Stimulated activated memory B cell treated with anti-CD40 and anti-IgM and Interleukin-4, amounts not matched to agents 10 μg/mL and 1 μg/mL and 100 μg/mL, for 72 hours (primary cell): ENCODE data around the gene NUBP2.
A peak's percentile ranks its signal among the peaks of the same experiment; 100 is the strongest.

Experiments
- ATAC-seq: fragments of 150-1000 bp; cut with Tn5 transposase; 2 replicates; pipeline ENCODE4 v1.10.0; 2021
- H3K27ac Mint-ChIP-seq: one replicate; pipeline ENCODE4 v1.8.0; 2022; ENCODE audit warnings: mild to moderate bottlenecking, mixed read lengths
- H3K27me3 Mint-ChIP-seq: one replicate; pipeline ENCODE4 v1.8.0; 2022; ENCODE audit warnings: mixed read lengths
- H3K36me3 Mint-ChIP-seq: one replicate; pipeline ENCODE4 v1.8.0; 2022; ENCODE audit warnings: mixed read lengths
- H3K4me1 Mint-ChIP-seq: one replicate; pipeline ENCODE4 v1.8.0; 2022; ENCODE audit warnings: mixed read lengths
- H3K4me3 Mint-ChIP-seq: one replicate; pipeline ENCODE4 v1.8.0; 2022; ENCODE audit warnings: mild to moderate bottlenecking, moderate library complexity, mixed read lengths
- H3K9me3 Mint-ChIP-seq: one replicate; pipeline ENCODE4 v1.8.0; 2022; ENCODE audit warnings: mixed read lengths

NUBP2 gene

DNA sequence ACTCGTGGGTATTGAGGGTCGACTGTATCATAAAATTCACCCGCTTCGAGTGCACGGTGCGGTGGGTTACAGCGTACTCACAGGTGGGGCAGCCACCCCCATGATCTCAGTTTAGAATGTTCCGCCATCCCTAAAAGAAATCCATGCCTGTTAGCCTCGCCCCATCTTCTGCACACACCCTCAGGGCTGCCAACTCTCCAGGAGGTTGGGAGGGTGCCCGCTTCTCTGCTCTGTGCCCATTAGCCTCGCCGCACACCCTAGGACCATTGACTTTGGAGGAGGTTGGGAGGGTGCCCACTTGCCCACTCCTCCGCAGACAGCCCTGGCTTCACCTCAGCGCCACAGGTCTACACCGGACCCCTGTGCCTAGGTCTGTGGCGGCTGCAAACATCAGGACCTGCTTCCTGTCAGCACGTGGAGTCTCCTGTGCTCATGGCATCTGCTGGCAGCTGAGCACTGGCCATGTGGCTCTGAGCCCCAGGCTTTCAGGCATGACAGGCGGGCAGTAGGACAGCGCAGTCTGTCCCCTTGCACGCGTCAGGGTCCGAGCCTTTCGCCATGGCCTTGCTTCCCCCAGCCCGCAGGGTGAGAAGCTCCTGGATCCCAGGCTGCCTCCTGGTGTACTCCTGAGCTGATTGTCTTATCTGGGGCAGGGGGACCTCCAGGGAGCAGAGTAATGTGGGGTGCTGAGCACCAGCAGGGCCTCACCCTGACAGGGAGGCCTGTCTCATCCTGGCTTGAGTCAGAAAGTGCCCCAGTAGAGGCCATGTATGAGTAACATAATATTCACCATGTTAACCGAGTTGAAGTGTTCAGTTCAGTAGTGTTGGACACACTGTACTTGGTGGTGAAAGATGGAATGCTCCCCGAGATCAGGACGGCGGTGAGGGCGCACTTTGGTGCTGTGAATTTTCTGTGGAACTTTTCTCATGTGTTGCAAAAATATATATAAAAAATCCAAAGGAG lies 33.3 kb upstream of the NUBP2 start:
- Mint-ChIP-seq H3K36me3 (peaks cover 47% of the 10 kb centered on the region), H3K27ac (no peak overlapping the region), H3K4me1 (no peaks in the 10 kb centered on the region), H3K4me3 (no peak overlapping the region), H3K27me3 (no peaks in the 10 kb centered on the region), H3K9me3 (no peaks in the 10 kb centered on the region)
- ATAC-seq = no peak

DNA sequence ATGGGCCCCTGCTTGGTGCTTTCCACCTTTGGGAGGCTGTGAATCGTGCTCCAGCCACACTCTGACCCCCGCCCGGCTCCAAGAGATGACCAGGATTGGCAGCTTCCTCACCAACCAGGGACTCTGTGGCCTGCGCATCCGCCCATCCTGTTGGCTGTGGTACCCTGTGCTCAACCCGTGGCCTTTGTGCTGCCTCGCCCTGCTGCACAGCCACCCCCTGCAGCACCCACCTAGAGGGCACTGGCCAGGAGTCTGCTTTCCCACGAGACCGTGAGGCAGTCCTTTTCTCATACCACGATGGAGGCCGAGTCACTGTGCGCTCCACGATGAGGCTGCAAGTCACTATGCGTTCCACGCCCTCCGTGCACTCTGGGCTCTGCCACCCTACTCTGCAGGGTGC lies 30.8 kb upstream of the NUBP2 start:
- Mint-ChIP-seq H3K36me3 (peaks cover 48% of the 10 kb centered on the region), H3K4me1 (no peaks in the 10 kb centered on the region), H3K9me3 (no peaks in the 10 kb centered on the region), H3K27me3 (no peaks in the 10 kb centered on the region), H3K27ac (no peak overlapping the region), H3K4me3 (no peak overlapping the region)
- ATAC-seq = no peak

DNA sequence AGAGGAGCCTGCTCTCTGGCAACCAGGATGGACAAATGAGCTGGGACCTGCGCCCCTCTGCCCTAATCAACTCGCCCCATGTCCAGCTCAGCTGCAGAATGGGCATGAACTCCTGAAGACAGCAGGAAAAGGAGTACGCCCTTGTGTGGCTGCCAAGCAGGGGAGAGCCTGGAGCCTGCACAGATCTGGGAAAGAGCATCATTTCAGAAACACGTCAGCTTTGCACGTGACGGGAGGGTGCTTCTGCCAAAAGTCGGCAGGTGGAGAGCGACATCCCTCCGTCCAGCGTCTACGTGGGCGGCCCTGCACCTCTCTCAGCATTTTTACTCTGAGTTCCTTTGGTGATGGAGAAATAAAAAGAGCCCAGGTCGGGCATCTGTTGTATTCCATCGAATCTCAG lies 29.9 kb upstream of the NUBP2 start:
- Mint-ChIP-seq H3K4me3 (no peak overlapping the region), H3K27me3 (no peaks in the 10 kb centered on the region), H3K36me3 (peaks cover 44% of the 10 kb centered on the region), H3K9me3 (no peaks in the 10 kb centered on the region), H3K27ac (no peak overlapping the region), H3K4me1 (no peaks in the 10 kb centered on the region)
- ATAC-seq = no peak

DNA sequence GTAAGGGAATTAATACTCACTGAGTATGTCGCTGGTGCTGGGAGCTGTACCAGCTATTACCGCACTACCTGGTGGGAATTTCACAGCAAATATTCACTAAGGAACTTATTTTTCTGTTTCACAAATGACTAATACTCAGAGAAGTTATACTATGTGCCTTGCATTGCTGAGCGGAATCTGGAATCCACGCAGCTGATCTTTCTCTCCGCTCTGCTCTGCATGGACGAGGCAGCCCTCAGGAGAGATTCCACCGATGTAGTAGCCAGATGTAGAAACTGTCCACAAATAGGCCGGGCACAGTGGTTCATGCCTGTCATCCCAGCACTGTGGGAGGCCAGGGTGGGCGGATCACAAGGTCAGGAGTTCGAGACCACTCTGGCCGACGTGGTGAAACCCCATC lies 28.6 kb upstream of the NUBP2 start:
- H3K36me3 Mint-ChIP-seq = peaks cover 38% of the 10 kb centered on the region
- no peaks in the 10 kb centered on the region for H3K9me3 Mint-ChIP-seq
- no peaks in the 10 kb centered on the region for H3K27me3 Mint-ChIP-seq
- H3K27ac Mint-ChIP-seq = no peak overlapping the region
- no peaks in the 10 kb centered on the region for H3K4me1 Mint-ChIP-seq
- no peak for ATAC-seq
- no peak overlapping the region for H3K4me3 Mint-ChIP-seq

DNA sequence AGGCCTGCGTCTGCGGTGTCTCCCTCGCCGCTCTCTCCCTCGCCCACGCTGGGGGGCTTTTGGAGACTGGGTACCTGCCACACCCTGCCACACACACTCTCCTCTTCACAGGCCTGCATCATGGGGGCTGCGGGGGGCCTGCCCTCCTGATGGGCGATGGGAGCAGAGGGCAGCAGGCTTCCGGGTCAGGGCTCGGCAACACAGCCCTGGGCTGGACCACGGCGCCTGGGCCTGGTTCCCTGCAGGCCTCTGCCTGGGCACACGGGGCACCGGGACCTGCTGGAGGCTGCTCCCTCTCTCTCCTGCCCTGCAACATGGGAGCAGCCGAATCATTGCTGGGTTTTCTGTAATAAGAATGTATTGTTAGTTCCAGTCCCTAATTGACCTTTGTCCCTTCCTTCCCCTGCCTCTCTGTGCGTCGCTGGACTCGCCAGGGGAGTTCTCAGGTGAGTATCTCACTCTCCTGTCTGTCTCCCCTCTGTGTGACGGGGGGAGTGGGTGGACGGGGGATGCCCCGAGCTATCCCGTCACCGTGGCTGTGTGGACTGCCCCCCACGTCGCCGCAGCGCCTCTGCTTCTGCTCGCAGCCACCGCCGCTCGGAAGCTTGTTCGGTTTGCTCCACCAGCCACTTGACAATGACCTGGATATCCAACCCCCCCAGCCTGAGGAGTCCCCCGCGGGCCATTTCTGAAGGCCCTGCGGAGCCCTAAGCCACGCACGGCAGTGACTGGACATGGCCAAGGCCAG lies 24.9 kb upstream of the NUBP2 start:
- no peaks in the 10 kb centered on the region for H3K4me1 Mint-ChIP-seq
- no peak for ATAC-seq
- no peaks in the 10 kb centered on the region for H3K27me3 Mint-ChIP-seq
- H3K9me3 Mint-ChIP-seq = no peaks in the 10 kb centered on the region
- H3K27ac Mint-ChIP-seq = no peak overlapping the region
- H3K4me3 Mint-ChIP-seq = no peak overlapping the region
- peaks cover 42% of the 10 kb centered on the region for H3K36me3 Mint-ChIP-seq

DNA sequence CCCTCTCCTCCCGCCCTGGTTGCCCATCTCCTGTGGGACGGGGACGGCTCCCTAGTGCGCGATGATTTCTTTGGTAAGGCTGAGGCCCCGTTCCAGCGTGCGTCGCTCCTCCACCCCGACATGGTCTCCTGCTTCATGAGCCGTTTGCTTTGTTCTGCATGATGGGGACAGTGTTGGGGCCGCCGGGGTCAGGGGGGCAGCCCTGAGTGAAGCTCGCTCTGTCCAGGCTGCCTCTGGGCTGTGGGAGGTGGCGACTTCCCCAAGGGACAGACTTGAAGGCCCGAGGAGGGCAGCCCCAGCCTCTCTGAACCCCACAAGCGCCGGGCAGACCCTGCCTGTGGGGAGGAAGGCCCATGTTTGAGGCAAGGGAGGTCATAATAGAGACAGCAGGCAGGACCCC lies 23.8 kb upstream of the NUBP2 start:
- Mint-ChIP-seq H3K27ac (no peak overlapping the region), H3K4me3 (no peak overlapping the region), H3K27me3 (no peaks in the 10 kb centered on the region), H3K9me3 (no peaks in the 10 kb centered on the region), H3K4me1 (no peaks in the 10 kb centered on the region), H3K36me3 (peaks cover 42% of the 10 kb centered on the region)
- ATAC-seq = no peak

DNA sequence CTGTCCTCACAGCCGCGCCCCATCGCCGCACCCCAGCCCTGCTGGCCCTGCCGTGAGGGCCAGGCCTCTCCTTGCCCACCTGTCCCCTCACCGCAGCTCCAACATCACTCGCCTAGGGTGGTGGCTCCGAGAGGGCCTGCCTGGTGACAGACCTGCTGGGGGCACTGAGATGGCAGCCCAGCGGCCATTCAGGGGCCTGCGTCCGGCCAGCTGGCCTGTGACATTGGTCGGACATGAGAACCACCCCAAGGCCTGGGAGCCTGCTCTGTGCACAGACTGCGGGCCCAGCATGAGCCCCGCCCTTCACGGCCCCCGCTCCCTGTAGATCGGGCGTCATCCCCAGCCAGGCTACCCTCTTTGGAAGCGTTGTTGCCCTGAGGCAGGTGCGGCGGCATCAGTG lies 23.2 kb upstream of the NUBP2 start:
- Mint-ChIP-seq H3K4me1 (no peaks in the 10 kb centered on the region), H3K27ac (no peak overlapping the region), H3K9me3 (no peaks in the 10 kb centered on the region), H3K36me3 (peaks cover 38% of the 10 kb centered on the region), H3K4me3 (no peak overlapping the region), H3K27me3 (no peaks in the 10 kb centered on the region)
- no peak for ATAC-seq

DNA sequence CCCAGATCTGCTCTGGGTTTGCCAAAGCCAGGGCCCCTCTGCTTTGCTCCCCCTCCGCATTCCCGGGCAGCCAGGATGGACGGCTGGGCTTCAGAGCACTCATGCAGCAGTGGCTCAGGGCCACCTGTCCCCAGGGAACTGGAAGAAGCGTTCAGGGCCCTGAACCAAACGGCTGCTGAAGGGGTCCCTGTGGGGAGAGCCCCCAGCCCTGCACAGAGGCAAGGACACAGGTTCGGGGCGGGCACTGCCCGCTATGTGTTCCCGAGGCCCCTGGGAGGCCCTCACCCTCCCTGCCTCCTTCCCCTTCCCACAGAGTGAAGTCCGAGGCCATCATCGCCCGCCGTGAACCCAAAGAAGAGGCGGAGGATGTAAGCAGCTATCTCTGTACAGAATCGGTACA lies 21.8 kb upstream of the NUBP2 start:
- Mint-ChIP-seq H3K27me3 (no peaks in the 10 kb centered on the region), H3K9me3 (no peaks in the 10 kb centered on the region), H3K36me3 (peaks cover 33% of the 10 kb centered on the region), H3K27ac (no peak overlapping the region), H3K4me3 (no peak overlapping the region), H3K4me1 (no peaks in the 10 kb centered on the region)
- ATAC-seq = no peak

DNA sequence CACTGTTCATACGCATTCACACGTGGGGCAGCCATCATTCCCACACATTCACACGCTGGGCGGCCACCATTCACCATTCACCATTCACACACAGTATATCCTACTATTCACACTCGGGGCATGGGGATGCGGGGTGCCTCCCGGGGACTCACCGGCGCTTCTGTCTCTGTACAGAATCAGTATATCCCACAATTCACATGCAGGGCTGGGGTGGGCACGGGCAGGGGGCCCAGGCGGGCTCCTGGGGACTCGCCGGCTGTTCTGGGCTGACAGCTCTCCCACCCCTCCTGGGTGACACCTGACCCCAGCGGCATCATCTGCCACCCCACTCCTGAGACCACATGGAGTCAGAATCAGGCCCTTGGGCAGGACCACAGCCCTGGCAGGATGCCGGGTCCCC lies 21.0 kb upstream of the NUBP2 start:
- H3K4me3 Mint-ChIP-seq = no peak overlapping the region
- H3K9me3 Mint-ChIP-seq = no peaks in the 10 kb centered on the region
- no peak overlapping the region for H3K27ac Mint-ChIP-seq
- H3K36me3 Mint-ChIP-seq = peaks cover 38% of the 10 kb centered on the region
- no peaks in the 10 kb centered on the region for H3K27me3 Mint-ChIP-seq
- no peak for ATAC-seq
- H3K4me1 Mint-ChIP-seq = no peaks in the 10 kb centered on the region

DNA sequence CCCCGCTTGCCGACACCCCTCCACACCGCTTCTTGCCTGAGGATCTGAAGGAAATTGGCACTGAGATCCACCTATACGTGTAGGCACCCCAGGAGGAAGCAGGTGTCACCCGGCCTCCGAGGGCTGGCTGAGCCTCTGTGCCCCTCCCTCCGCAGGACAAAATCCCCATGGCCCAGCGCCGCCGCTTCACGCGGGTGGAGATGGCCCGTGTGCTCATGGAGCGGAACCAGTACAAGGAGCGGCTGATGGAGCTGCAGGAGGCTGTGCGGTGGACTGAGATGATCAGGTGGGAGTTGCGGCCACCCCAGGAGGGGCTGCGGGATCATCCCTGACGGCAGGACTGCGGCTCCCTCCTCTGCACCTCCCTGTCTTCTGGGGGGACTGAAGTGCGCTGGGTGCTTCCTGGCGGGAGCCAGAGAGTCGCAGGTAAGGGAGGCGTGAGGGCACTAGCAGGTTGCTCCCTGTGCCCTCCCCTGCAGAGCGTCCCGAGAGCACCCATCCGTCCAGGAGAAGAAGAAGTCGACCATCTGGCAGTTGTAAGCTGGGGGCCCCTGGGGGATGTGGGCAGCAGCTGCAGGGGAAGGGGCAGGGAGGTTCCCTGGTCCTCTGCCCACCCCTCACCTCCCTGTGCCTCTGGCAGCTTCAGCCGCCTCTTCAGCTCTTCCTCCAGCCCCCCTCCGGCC lies 20.4 kb upstream of the NUBP2 start:
- Mint-ChIP-seq H3K27ac (no peak overlapping the region), H3K27me3 (no peaks in the 10 kb centered on the region), H3K4me1 (no peaks in the 10 kb centered on the region), H3K36me3 (peaks cover 44% of the 10 kb centered on the region), H3K9me3 (no peaks in the 10 kb centered on the region), H3K4me3 (no peak overlapping the region)
- no peak for ATAC-seq

DNA sequence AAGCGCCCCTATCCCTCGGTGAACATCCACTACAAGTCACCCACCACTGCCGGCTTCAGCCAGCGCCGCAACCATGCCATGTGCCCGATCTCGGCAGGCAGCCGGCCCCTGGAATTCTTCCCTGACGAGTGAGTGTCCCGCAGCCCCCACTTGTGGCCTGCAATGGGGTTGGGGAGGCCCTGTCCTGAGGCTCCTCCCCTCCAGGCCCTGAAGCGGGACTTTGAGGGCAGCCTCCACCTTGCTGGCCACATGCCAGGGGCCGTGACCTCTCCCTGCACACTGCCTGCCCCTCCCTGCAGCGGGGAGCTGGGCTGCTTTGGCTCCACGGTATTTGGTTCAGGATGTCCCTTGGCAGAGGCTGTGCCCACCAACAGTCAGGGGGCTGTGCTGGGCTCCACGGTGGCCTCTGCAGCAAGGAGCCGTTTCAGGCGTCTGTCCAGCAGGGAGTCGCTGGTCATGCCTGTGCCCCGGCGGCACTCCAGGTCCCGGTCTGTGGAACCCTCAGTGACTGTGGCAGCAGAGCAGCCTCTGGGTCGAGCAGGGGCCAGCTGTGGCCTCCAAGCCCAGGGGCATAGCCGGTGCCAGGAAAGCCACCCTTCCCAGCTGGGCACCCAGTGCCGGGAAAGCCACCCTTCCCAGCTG lies 19.8 kb upstream of the NUBP2 start:
- H3K9me3 Mint-ChIP-seq = no peaks in the 10 kb centered on the region
- ATAC-seq = no peak

DNA sequence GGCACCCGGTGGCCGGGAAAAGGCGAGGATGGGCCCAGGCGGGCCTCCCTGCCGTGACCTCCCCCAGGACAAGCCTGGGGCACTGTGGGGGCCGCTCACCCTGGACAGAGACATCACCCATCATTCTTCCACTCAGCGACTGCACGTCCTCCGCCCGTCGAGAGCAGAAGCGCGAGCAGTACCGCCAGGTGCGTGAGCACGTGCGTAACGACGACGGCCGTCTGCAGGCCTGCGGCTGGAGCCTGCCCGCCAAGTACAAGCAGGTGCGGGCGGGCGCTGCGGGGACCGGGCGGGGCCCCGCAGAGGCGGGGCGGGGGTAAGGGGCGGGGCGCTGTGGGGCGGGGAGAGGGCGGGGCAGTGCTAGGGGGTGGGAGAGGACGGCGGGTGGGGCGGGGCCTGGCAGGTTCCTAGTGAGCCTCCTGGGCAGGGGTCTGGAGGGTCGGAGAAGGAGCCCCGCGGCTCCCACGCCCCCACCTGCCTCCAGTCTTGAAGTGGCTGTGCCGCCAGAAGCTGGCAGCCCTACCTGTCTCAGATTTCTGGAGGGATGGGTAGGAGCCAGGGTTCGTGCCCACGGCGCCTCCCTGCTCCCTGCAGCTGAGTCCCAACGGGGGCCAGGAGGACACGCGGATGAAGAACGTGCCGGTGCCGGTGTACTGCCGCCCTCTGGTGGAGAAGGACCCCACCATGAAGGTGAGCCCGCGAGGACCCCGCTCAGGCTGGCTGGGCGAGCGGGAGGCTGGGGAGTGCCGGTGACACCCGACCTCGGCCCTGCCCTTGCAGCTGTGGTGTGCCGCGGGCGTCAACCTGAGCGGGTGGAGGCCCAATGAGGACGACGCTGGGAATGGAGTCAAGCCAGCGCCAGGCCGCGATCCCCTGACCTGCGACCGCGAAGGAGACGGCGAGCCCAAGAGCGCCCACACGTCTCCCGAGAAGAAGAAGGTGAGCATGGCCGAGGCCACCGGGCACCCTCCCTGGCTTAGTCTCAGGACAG lies 18.9 kb upstream of the NUBP2 start:
- ATAC-seq = peak; percentile 25
- no peak overlapping the region for H3K4me3 Mint-ChIP-seq
- peaks cover 6% of the 10 kb centered on the region for H3K4me1 Mint-ChIP-seq
- peaks cover 49% of the 10 kb centered on the region for H3K36me3 Mint-ChIP-seq
- H3K27ac Mint-ChIP-seq = no peak overlapping the region
- no peaks in the 10 kb centered on the region for H3K27me3 Mint-ChIP-seq
- H3K9me3 Mint-ChIP-seq = no peaks in the 10 kb centered on the region

More for the DNA sequence above, 19.8 kb upstream of the NUBP2 start:
- Mint-ChIP-seq H3K4me1 (peaks cover 3% of the 10 kb centered on the region), H3K27me3 (no peaks in the 10 kb centered on the region), H3K36me3 (peaks cover 41% of the 10 kb centered on the region), H3K27ac (no peak overlapping the region), H3K4me3 (no peak overlapping the region)

DNA sequence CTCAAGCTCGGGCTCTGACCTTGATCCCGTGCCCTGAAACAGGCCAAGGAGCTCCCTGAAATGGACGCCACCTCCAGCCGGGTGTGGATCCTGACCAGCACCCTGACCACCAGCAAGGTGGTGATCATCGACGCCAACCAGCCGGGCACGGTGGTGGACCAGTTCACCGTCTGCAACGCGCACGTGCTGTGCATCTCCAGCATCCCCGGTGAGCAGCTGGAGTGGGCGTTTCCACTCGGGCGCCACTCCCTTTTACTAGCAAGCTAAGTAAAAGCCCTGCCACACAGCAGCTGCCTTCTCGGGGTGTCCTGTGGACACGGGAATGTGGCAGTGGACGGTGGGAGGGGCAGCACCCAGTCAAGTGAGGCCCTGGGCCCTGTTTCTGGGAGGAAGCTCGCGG lies 17.8 kb upstream of the NUBP2 start:
- no peak overlapping the region for H3K27ac Mint-ChIP-seq
- ATAC-seq = no peak
- no peak overlapping the region for H3K4me3 Mint-ChIP-seq
- H3K9me3 Mint-ChIP-seq = no peaks in the 10 kb centered on the region
- H3K4me1 Mint-ChIP-seq = peaks cover 9% of the 10 kb centered on the region
- H3K36me3 Mint-ChIP-seq = peaks cover 52% of the 10 kb centered on the region
- H3K27me3 Mint-ChIP-seq = no peaks in the 10 kb centered on the region

DNA sequence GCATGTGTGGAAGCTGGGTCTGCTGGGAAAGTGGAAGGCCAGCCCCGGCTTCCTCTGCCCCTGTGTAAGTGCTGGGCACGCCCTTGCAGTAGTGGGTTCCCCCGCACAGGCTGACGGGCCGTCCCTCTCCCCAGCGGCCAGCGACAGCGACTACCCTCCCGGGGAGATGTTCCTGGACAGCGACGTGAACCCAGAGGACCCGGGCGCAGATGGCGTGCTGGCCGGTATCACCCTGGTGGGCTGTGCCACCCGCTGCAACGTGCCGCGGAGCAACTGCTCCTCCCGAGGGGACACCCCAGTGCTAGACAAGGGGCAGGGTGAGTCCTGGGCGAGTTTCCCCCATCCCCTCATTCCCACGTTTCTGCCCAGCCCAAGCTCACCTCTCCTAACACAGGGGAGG lies 16.9 kb upstream of the NUBP2 start:
- H3K27ac Mint-ChIP-seq = no peak overlapping the region
- ATAC-seq = no peak

More for the DNA sequence above, 16.9 kb upstream of the NUBP2 start:
- Mint-ChIP-seq H3K9me3 (no peaks in the 10 kb centered on the region), H3K36me3 (peaks cover 56% of the 10 kb centered on the region), H3K4me1 (peaks cover 16% of the 10 kb centered on the region), H3K27me3 (no peaks in the 10 kb centered on the region), H3K4me3 (no peak overlapping the region)
